ENCODE data around the gene ATF4.

Gene ATF4

DNA sequence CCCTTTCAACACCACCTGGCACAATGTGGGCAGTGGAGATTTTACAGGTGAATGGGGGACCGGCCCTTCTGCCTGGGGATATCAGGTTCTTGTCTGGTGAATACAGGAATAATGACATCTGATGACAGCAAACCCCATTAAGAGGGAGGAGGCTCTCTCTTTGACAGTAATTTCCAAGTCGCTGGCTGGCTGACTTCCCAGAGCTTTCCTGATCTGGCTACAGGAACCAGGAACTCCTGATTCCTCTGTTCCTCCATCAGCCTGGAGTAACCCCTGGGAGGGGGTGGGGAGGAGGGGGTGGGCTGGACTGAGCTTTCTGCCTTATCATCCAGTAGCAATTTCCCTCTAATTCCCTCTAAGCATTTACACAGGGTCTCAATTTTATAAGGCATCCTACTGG is 22.0 kb upstream of the ATF4 start:
- Histone ChIP-seq H3K4me1 (ENCODE audit: control insufficient read depth, insufficient read depth, low read length) (peaks cover 10% of the 10 kb centered on the region), H3K36me3 (ENCODE audit: control insufficient read depth in 2 of 2, insufficient read depth in 1 of 2, low read length in 2 of 2) (peaks cover 0 to under 1% of the 10 kb centered on the region in 2 experiments; a peak in 1 of 3 replicates), H3K27ac (ENCODE audit: extremely low read depth, low read depth, low read length) (no peak overlapping the region), H3K4me3 (ENCODE audit: low read depth, low read length) (no peak overlapping the region), H3K9me3 (ENCODE audit: control insufficient read depth, insufficient read depth, low read depth, low read length) (no peaks in the 10 kb centered on the region)
- POLR2A ChIA-PET: interaction anchor here (0.9 to 2.4 kb wide), 2 partner anchors 22 to 25 kb away, joined by 3 to 13 read pairs; partner anchors contain the start of gene ATF4
- TF ChIP-seq, protein P1, sequence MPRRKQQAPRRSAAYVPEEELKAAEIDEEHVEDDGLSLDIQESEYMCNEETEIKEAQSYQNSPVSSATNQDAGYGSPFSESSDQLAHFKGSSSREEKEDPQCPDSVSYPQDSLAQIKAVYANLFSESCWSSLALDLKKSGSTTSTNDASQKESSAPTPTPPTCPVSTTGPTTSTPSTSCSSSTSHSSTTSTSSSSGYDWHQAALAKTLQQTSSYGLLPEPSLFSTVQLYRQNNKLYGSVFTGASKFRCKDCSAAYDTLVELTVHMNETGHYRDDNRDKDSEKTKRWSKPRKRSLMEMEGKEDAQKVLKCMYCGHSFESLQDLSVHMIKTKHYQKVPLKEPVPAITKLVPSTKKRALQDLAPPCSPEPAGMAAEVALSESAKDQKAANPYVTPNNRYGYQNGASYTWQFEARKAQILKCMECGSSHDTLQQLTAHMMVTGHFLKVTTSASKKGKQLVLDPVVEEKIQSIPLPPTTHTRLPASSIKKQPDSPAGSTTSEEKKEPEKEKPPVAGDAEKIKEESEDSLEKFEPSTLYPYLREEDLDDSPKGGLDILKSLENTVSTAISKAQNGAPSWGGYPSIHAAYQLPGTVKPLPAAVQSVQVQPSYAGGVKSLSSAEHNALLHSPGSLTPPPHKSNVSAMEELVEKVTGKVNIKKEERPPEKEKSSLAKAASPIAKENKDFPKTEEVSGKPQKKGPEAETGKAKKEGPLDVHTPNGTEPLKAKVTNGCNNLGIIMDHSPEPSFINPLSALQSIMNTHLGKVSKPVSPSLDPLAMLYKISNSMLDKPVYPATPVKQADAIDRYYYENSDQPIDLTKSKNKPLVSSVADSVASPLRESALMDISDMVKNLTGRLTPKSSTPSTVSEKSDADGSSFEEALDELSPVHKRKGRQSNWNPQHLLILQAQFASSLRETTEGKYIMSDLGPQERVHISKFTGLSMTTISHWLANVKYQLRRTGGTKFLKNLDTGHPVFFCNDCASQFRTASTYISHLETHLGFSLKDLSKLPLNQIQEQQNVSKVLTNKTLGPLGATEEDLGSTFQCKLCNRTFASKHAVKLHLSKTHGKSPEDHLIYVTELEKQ (tag by site-specific recombination; IDR thresholded peaks at IDR 0.05; ENCODE audit: borderline replicate concordance): no peak
- TF ChIP-seq ZNF785 (tag by site-specific recombination; IDR thresholded peaks at IDR 0.05) (no peak), ZNF132 (tag by site-specific recombination; IDR thresholded peaks at IDR 0.05; ENCODE audit: borderline replicate concordance) (no peak), ZNF664 (tag by site-specific recombination; IDR thresholded peaks at IDR 0.05) (no peak), IKZF3 (tag by site-specific recombination; IDR thresholded peaks at IDR 0.05) (no peak), ZNF16 (tag by site-specific recombination; IDR thresholded peaks at IDR 0.05; ENCODE audit: low read depth) (no peak), FEZF1 (tag by site-specific recombination; IDR thresholded peaks at IDR 0.05) (no peak)
- TF ChIP-seq, protein P2, sequence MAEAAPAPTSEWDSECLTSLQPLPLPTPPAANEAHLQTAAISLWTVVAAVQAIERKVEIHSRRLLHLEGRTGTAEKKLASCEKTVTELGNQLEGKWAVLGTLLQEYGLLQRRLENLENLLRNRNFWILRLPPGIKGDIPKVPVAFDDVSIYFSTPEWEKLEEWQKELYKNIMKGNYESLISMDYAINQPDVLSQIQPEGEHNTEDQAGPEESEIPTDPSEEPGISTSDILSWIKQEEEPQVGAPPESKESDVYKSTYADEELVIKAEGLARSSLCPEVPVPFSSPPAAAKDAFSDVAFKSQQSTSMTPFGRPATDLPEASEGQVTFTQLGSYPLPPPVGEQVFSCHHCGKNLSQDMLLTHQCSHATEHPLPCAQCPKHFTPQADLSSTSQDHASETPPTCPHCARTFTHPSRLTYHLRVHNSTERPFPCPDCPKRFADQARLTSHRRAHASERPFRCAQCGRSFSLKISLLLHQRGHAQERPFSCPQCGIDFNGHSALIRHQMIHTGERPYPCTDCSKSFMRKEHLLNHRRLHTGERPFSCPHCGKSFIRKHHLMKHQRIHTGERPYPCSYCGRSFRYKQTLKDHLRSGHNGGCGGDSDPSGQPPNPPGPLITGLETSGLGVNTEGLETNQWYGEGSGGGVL (tag by site-specific recombination; IDR thresholded peaks at IDR 0.05): no peak
- TF ChIP-seq, protein P3, sequence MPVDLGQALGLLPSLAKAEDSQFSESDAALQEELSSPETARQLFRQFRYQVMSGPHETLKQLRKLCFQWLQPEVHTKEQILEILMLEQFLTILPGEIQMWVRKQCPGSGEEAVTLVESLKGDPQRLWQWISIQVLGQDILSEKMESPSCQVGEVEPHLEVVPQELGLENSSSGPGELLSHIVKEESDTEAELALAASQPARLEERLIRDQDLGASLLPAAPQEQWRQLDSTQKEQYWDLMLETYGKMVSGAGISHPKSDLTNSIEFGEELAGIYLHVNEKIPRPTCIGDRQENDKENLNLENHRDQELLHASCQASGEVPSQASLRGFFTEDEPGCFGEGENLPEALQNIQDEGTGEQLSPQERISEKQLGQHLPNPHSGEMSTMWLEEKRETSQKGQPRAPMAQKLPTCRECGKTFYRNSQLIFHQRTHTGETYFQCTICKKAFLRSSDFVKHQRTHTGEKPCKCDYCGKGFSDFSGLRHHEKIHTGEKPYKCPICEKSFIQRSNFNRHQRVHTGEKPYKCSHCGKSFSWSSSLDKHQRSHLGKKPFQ (tag by site-specific recombination; IDR thresholded peaks at IDR 0.05): no peak
- TF ChIP-seq, protein P4, sequence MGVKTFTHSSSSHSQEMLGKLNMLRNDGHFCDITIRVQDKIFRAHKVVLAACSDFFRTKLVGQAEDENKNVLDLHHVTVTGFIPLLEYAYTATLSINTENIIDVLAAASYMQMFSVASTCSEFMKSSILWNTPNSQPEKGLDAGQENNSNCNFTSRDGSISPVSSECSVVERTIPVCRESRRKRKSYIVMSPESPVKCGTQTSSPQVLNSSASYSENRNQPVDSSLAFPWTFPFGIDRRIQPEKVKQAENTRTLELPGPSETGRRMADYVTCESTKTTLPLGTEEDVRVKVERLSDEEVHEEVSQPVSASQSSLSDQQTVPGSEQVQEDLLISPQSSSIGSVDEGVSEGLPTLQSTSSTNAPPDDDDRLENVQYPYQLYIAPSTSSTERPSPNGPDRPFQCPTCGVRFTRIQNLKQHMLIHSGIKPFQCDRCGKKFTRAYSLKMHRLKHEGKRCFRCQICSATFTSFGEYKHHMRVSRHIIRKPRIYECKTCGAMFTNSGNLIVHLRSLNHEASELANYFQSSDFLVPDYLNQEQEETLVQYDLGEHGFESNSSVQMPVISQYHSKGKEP (tag by site-specific recombination; IDR thresholded peaks at IDR 0.05): no peak
- TF ChIP-seq, protein P5, sequence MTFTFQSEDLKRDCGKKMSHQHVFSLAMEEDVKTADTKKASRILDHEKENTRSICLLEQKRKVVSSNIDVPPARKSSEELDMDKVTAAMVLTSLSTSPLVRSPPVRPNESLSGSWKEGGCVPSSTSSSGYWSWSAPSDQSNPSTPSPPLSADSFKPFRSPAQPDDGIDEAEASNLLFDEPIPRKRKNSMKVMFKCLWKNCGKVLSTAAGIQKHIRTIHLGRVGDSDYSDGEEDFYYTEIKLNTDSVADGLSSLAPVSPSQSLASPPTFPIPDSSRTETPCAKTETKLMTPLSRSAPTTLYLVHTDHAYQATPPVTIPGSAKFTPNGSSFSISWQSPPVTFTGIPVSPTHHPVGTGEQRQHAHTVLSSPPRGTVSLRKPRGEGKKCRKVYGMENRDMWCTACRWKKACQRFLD (tag by site-specific recombination; IDR thresholded peaks at IDR 0.05): no peak
- CTCF ChIA-PET: interaction anchor here (0.6 to 10.7 kb wide), 6 partner anchors 8 to 526 kb away, joined by 3 to 380 read pairs (median 4); partner anchors contain the start of gene RPS19BP1

DNA sequence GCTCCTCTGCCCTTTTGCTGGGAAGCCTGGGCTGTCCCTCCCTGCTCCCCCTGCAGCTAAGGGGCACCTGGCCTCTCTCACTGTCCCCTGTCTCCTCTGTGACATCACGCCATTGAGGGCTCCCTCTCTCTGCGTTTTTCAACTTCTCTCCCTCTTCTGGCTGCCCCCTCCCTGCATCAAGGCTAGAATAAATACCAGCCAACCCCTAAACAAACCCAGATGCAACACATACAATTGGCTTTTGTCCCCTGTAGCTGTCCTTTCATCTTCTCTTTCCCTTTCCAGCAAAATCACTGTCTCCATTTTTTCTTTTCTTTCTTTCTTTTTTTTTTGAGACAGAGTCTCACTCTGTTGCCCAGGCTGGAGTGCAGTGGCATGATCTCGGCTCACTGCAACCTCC is 21.6 kb upstream of the ATF4 start:
- H3K4me1 ChIP-seq (ENCODE audit: control insufficient read depth, insufficient read depth, low read length): peaks cover 12% of the 10 kb centered on the region
- CTCF ChIA-PET: interaction anchor here (0.6 to 10.7 kb wide), 5 partner anchors 8 to 326 kb away, joined by 3 to 380 read pairs (median 5); partner anchors contain the start of gene RPS19BP1
- no peak overlapping the region for H3K27ac ChIP-seq (ENCODE audit: extremely low read depth, low read depth, low read length)
- no peak overlapping the region for H3K4me3 ChIP-seq (ENCODE audit: low read depth, low read length)
- POLR2A ChIA-PET: interaction anchor here (0.9 to 2.4 kb wide), 2 partner anchors 22 to 25 kb away, joined by 3 to 13 read pairs; partner anchors contain the start of gene ATF4
- peaks cover 0 to 4% of the 10 kb centered on the region in 2 experiments; a peak in 1 of 3 replicates for H3K36me3 ChIP-seq (ENCODE audit: control insufficient read depth in 2 of 2, insufficient read depth in 1 of 2, low read length in 2 of 2)
- TF ChIP-seq ZBTB17 (tag by site-specific recombination; IDR thresholded peaks at IDR 0.05): peak; percentile 22; the same call in 1 of the 2 replicates
- peak; percentile 49; the same call in 1 of the 2 replicates for TF ChIP-seq ZNF121 (tag by site-specific recombination; IDR thresholded peaks at IDR 0.05)
- TF ChIP-seq, protein P2 (tag by site-specific recombination; IDR thresholded peaks at IDR 0.05): peak; percentile 47; the same call in 1 of the 2 replicates
- TF ChIP-seq ZNF529 (tag by site-specific recombination; IDR thresholded peaks at IDR 0.05; ENCODE audit: insufficient replicate concordance): no peak
- TF ChIP-seq PRDM1 (tag by site-specific recombination; IDR thresholded peaks at IDR 0.05): peak; percentile 88
- TF ChIP-seq ZNF341 (tag by site-specific recombination; IDR thresholded peaks at IDR 0.05; ENCODE audit: low read depth): 0 out of 2 replicates have a peak, but pooled peaks have one; percentile 40
- no peak for TF ChIP-seq REPIN1 (tag by site-specific recombination; IDR thresholded peaks at IDR 0.05; ENCODE audit: low read depth)
- TF ChIP-seq ZBTB48 (tag by site-specific recombination; IDR thresholded peaks at IDR 0.05): peak; percentile 78
- H3K9me3 ChIP-seq (ENCODE audit: control insufficient read depth, insufficient read depth, low read depth, low read length): no peaks in the 10 kb centered on the region
